ENCODE results near the gene IRX6. TPM values are rescaled to one million over a fixed set of nuclear protein-coding genes. Genes with fewer than 3 reads are reported as not detected.

The IRX6 gene
- not detected in 5 replicates for total RNA-seq (2022; extraction: Qiagen RNA extraction; ENCODE audit: low read depth)

DNA sequence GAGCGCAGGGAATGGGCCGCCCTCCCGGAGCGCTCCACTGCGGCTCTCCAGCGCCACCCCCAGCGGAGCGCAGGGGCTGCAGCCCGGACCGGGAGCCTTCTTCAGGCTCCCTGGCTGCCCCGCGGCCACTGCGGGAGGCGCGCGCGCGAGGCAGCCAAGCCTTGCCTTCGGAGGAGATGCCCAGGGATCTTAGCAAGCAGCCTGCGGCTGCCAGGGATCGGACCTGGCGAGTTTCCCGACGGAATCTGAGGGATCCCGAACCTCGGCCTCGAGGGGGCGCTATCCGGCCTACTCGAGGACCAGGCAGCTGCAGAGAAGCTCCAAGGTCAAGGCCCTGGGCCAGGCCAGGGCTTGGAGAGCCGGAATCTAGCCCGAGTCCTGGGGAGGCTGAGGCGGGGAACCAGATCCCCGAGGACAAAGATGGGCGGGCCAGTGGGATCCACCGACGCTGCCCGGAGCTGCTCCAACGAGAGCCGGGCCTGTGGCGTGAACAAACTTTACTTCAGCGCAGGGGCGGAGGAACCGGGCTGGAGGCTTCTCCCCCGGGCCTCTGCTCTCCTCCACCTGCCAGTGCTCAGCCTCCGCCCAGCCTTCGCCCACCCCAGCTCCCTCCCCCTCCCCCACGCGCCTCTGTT is at the start of gene IRX6:
IRX6 (plus strand) TSS at position 567 of the 635 bp plus-strand sequence. CDS start 889 bp downstream, outside the sequence.

Other genes starting within 250 kb of the IRX6 start
- gene MMP2, start 155.0 kb downstream of the IRX6 start, total RNA-seq (2022; extraction: Qiagen RNA extraction; ENCODE audit: low read depth), result 6.6 to 14.2 TPM (median 9.3 TPM) in 5 replicates
- gene LPCAT2, start 184.9 kb downstream of the IRX6 start, total RNA-seq (2022; extraction: Qiagen RNA extraction; ENCODE audit: low read depth), result 5.7 to 6.5 TPM (median 6.0 TPM) in 5 replicates
- not detected in 5 replicates for gene CAPNS2, start 242.5 kb downstream of the IRX6 start, total RNA-seq (2022; extraction: Qiagen RNA extraction; ENCODE audit: low read depth)

Data from A549 treated with RU486 at 1 μM for 4 hours (cell line).